ENCODE measurements around the gene ALS2. TPM values are rescaled to one million over a fixed set of nuclear protein-coding genes. Genes with fewer than 3 reads are reported as not detected.

The ALS2 gene
- polyA plus RNA-seq, 1 of the 3 experiments (the other 2 are of a cell fraction): 11.6 TPM

DNA sequence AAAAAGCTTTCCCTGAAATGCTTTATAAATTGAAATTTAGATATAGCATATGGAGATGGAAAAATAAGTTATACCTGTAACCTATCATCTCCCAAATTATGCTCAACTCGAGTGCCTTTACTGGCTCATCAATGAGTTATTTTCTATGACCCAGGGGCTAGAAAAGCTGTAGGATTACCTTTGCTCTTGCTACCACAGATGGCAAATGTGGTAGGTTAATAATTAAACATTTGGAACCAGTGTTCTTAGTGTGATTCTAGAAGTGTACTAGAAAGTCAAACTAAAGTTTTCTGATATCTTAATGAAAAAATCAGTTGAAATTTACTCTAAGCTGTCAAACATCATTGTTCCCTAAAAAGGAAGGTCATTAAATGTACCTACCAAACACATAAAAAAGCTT is 22.5 kb downstream of the ALS2 start:
- 49% methylated on average over 1 of the region's 1 CpG for WGBS (ENCODE audit: low lambda C conversion rate)
- CTCF ChIA-PET: no interaction called here
- no peak overlapping the region for H3K4me2 ChIP-seq
- POLR2A ChIA-PET: no interaction called here
- TF ChIP-seq CHD2 (IDR thresholded peaks at IDR 0.05; ENCODE audit: low read length, partially characterized antibody) (no peak), MEF2A (IDR thresholded peaks at IDR 0.05; ENCODE audit: borderline replicate concordance, low read depth) (no peak)
- TF ChIP-seq, protein P1, sequence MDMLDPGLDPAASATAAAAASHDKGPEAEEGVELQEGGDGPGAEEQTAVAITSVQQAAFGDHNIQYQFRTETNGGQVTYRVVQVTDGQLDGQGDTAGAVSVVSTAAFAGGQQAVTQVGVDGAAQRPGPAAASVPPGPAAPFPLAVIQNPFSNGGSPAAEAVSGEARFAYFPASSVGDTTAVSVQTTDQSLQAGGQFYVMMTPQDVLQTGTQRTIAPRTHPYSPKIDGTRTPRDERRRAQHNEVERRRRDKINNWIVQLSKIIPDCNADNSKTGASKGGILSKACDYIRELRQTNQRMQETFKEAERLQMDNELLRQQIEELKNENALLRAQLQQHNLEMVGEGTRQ (IDR thresholded peaks at IDR 0.05; ENCODE audit: borderline replicate concordance, low read depth, low read length): no peak
- no peaks in the 10 kb centered on the region for H4K20me1 ChIP-seq (ENCODE audit: insufficient read depth)
- no peaks in the 10 kb centered on the region for H3F3A ChIP-seq (replicated peaks; ENCODE audit: insufficient read depth)
- no peaks in the 10 kb centered on the region for H3K27me3 ChIP-seq (ENCODE audit: insufficient read depth)
- H3K9me3 ChIP-seq: no peaks in the 10 kb centered on the region
- H3K9ac ChIP-seq: no peak overlapping the region
- DNase-seq: no peak
- no peaks in the 10 kb centered on the region for H3K4me1 ChIP-seq (ENCODE audit: control insufficient read depth in 1 of 2, insufficient read depth in 2 of 2, low read depth in 1 of 2, low read length in 1 of 2)
- peaks cover 68 to 77% of the 10 kb centered on the region in 2 experiments for H3K36me3 ChIP-seq (replicated peaks in 1 of 2; ENCODE audit: control insufficient read depth in 1 of 2, insufficient read depth in 2 of 2, low read length in 1 of 2)
- no peak overlapping the region for H3K4me3 ChIP-seq (ENCODE audit: low read depth in 2 of 2, low read length in 1 of 2)
- H3K79me2 ChIP-seq (ENCODE audit: insufficient read depth): peaks cover 7% of the 10 kb centered on the region
- no peak overlapping the region for H3K27ac ChIP-seq (ENCODE audit: low read depth in 2 of 2, low read length in 1 of 2)
- no peaks in the 10 kb centered on the region for H3K9me2 ChIP-seq
- no peak overlapping the region for H2AFZ ChIP-seq (ENCODE audit: low read depth)

DNA sequence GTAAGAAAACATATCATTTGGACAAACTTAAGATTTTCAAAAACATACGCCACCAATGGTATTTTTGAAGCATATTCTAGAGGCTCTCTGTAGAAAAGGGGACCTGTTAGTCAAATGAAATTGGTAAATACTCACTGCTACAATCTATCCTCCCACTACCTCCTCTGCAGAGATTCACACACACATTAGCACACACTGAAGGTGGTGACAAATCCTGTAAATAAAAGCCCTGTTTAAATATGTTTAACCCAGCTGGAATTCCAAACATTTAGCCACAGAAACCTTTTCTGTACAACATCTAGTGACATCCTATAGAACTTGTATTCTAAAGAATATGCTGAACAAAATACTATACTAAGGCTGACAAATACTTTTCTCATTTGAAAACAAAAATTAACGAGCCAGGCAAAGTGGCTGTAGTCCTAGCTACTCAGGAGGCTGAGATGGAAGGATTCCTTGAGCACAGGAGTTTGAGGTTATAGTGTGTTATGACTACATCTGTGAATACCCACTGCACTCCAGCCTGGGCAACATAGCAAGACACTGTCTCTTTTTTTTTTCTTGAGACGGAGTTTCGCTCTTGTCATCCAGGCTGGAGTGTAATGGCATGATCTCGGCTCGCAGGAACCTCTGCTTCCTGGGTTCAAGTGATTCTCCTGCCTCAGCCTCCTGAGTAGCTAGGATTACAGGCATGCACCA is 25.9 kb downstream of the ALS2 start:
- POLR2A ChIA-PET: no interaction called here
- 96% methylated on average over 6 of the region's 6 CpGs for WGBS (ENCODE audit: low lambda C conversion rate)

More for the DNA sequence above, 25.9 kb downstream of the ALS2 start:
- no peak overlapping the region for H3K9ac ChIP-seq
- CTCF ChIA-PET: interaction anchor here (0.8 kb wide), 1 partner anchor 574 kb away, joined by 3 read pairs; no protein-coding TSS in a partner anchor
- H2AFZ ChIP-seq (ENCODE audit: low read depth): no peak overlapping the region
- H3K79me2 ChIP-seq (ENCODE audit: insufficient read depth): peaks cover 6% of the 10 kb centered on the region
- DNase-seq: no peak
- H3K27ac ChIP-seq (ENCODE audit: low read depth in 2 of 2, low read length in 1 of 2): no peak overlapping the region
- H3K36me3 ChIP-seq (replicated peaks in 1 of 2; ENCODE audit: control insufficient read depth in 1 of 2, insufficient read depth in 2 of 2, low read length in 1 of 2): peaks cover 63 to 64% of the 10 kb centered on the region in 2 experiments
- H4K20me1 ChIP-seq (ENCODE audit: insufficient read depth): no peaks in the 10 kb centered on the region
- no peak overlapping the region for H3K4me3 ChIP-seq (ENCODE audit: low read depth in 2 of 2, low read length in 1 of 2)
- H3K4me2 ChIP-seq: no peak overlapping the region
- no peaks in the 10 kb centered on the region for H3K4me1 ChIP-seq (ENCODE audit: control insufficient read depth in 1 of 2, insufficient read depth in 2 of 2, low read depth in 1 of 2, low read length in 1 of 2)
- H3K9me3 ChIP-seq: no peaks in the 10 kb centered on the region
- TF ChIP-seq ELF1 (IDR thresholded peaks at IDR 0.05) (no peak), TEAD4 (IDR thresholded peaks at IDR 0.05; ENCODE audit: borderline replicate concordance, insufficient read depth) (no peak), FOSL2 (IDR thresholded peaks at IDR 0.05; ENCODE audit: borderline replicate concordance, low read depth) (no peak), NRF1 (IDR thresholded peaks at IDR 0.05; ENCODE audit: low read depth, low read length) (no peak), SIN3A (IDR thresholded peaks at IDR 0.05; ENCODE audit: borderline replicate concordance, low read depth, low read length) (no peak), TAF1 (IDR thresholded peaks at IDR 0.05; ENCODE audit: borderline replicate concordance, low read depth, low read length) (no peak), CHD2 (IDR thresholded peaks at IDR 0.05; ENCODE audit: low read length, partially characterized antibody) (no peak), RAD21 (IDR thresholded peaks at IDR 0.05; ENCODE audit: low read length) (no peak), JUND (IDR thresholded peaks at IDR 0.05) (no peak), FOXJ3 (CRISPR knock-in tag; IDR thresholded peaks at IDR 0.05) (no peak), TCF12 (IDR thresholded peaks at IDR 0.05) (no peak), EP300 (IDR thresholded peaks at IDR 0.05; ENCODE audit: borderline replicate concordance in 1 of 2, low read depth in 1 of 2, low read length in 1 of 2) (no peak), GABPA (IDR thresholded peaks at IDR 0.05; ENCODE audit: low read depth) (no peak), RCOR1 (IDR thresholded peaks at IDR 0.05; ENCODE audit: low read length) (no peak), SMC3 (IDR thresholded peaks at IDR 0.05; ENCODE audit: low read depth, low read length) (no peak)
- TF ChIP-seq, protein P2, sequence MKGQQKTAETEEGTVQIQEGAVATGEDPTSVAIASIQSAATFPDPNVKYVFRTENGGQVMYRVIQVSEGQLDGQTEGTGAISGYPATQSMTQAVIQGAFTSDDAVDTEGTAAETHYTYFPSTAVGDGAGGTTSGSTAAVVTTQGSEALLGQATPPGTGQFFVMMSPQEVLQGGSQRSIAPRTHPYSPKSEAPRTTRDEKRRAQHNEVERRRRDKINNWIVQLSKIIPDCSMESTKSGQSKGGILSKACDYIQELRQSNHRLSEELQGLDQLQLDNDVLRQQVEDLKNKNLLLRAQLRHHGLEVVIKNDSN (IDR thresholded peaks at IDR 0.05; ENCODE audit: borderline replicate concordance, low read depth): no peak
- TF ChIP-seq, protein P3, sequence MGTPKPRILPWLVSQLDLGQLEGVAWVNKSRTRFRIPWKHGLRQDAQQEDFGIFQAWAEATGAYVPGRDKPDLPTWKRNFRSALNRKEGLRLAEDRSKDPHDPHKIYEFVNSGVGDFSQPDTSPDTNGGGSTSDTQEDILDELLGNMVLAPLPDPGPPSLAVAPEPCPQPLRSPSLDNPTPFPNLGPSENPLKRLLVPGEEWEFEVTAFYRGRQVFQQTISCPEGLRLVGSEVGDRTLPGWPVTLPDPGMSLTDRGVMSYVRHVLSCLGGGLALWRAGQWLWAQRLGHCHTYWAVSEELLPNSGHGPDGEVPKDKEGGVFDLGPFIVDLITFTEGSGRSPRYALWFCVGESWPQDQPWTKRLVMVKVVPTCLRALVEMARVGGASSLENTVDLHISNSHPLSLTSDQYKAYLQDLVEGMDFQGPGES (IDR thresholded peaks at IDR 0.05; ENCODE audit: low read depth, low read length): no peak
- TF ChIP-seq, protein P4, sequence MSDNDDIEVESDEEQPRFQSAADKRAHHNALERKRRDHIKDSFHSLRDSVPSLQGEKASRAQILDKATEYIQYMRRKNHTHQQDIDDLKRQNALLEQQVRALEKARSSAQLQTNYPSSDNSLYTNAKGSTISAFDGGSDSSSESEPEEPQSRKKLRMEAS (IDR thresholded peaks at IDR 0.05; ENCODE audit: low read depth): no peak
- no peaks in the 10 kb centered on the region for H3K27me3 ChIP-seq (ENCODE audit: insufficient read depth)
- no peaks in the 10 kb centered on the region for H3K9me2 ChIP-seq
- peaks cover 17% of the 10 kb centered on the region for H3F3A ChIP-seq (replicated peaks; ENCODE audit: insufficient read depth)
